22Rv1 (cell line): Measurements from ENCODE around the gene ADAMTSL2.

Experiments
- H3K27ac ChIP-seq: fragments of 450-650 bp; 2 replicates; pipeline ENCODE4 v1.5.1; 2017
- CTCF ChIP-seq: fragments of 450-650 bp; IDR thresholded peaks from 2 replicates; pipeline ENCODE4 v1.5.1; 2017; ENCODE audit warnings: mild to moderate bottlenecking
- ZFX ChIP-seq: fragments of 450-650 bp; IDR thresholded peaks from 2 replicates; pipeline ENCODE4 v1.6.1; 2017; ENCODE audit warnings: antibody characterized with exemption, borderline replicate concordance

Gene ADAMTSL2

GRCh38 chr9:133573791-133574515, 39.4 kb downstream of the ADAMTSL2 start:
- no peak for TF ChIP-seq ZFX
- no peak for TF ChIP-seq CTCF
- H3K27ac ChIP-seq: no peak overlapping the region

GRCh38 chr9:133574771-133575170, 40.3 kb downstream of the ADAMTSL2 start:
- TF ChIP-seq CTCF (no peak), ZFX (no peak)
- H3K27ac ChIP-seq: no peak overlapping the region

GRCh38 chr9:133575186-133576030, 40.9 kb downstream of the ADAMTSL2 start:
- H3K27ac ChIP-seq: no peak overlapping the region
- TF ChIP-seq ZFX (no peak), CTCF (no peak)

GRCh38 chr9:133576031-133576874, 41.7 kb downstream of the ADAMTSL2 start:
- TF ChIP-seq ZFX (no peak), CTCF (no peak)
- no peak overlapping the region for H3K27ac ChIP-seq

- TF ChIP-seq CTCF: no peak
- no peak for TF ChIP-seq ZFX
- H3K27ac ChIP-seq: no peak overlapping the region
Observed at GRCh38 chr9:133576875-133577736, 42.6 kb downstream of the ADAMTSL2 start.

GRCh38 chr9:133577737-133578112, 43.2 kb downstream of the ADAMTSL2 start:
- TF ChIP-seq CTCF (no peak), ZFX (no peak)
- H3K27ac ChIP-seq: no peak overlapping the region
